ENCODE measurements around the gene OSBPL2. TPM values are rescaled to one million over a fixed set of nuclear protein-coding genes. Genes with fewer than 3 reads are reported as not detected.

OSBPL2 gene
- total RNA-seq, 1 experiment from 2014 or later: 20.1 TPM

- DNase-seq (ENCODE audit: low spot score): no peak
Observed at GRCh38 chr20:62206388-62206775, 31.9 kb upstream of the OSBPL2 start.

DNA sequence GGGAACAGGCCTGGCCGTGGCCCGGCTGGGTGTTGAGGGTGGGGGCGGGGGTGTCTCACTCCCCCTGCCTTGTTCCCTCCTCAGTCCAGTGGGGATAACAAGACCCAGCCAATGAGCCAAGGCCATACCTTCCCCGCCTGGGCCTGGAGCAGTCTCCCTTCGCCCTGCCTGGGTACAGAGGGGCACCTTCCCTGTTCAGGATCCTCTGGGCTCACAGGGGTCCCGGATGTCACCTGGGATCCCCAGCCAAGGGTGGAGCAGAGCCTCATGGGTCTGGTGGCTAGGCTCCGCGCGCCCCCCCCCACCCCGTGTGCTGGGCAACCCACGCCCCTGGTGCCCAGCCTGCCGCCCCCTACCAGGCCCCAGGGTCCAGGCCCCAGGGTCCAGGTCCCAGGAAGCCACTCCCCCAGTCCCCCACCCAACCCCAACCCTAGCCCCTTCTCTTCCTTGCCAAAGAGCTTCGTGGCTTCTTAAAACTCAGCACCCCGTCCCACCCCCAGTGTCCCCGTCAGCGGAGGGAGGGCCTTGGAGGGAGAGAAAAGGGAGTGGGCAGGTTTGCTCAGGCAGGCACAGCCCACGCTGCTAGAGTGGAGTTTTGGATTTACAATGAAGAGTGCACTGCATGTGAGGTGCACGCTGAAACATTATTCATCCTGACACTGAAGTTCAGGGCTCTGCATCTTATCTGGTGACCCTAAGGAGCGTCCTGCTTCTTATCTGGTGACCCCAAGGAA is 30.1 kb upstream of the OSBPL2 start:
- no peak for DNase-seq (ENCODE audit: low spot score)

- DNase-seq (ENCODE audit: low spot score): no peak
Observed at GRCh38 chr20:62208795-62209755, 29.2 kb upstream of the OSBPL2 start.

DNA sequence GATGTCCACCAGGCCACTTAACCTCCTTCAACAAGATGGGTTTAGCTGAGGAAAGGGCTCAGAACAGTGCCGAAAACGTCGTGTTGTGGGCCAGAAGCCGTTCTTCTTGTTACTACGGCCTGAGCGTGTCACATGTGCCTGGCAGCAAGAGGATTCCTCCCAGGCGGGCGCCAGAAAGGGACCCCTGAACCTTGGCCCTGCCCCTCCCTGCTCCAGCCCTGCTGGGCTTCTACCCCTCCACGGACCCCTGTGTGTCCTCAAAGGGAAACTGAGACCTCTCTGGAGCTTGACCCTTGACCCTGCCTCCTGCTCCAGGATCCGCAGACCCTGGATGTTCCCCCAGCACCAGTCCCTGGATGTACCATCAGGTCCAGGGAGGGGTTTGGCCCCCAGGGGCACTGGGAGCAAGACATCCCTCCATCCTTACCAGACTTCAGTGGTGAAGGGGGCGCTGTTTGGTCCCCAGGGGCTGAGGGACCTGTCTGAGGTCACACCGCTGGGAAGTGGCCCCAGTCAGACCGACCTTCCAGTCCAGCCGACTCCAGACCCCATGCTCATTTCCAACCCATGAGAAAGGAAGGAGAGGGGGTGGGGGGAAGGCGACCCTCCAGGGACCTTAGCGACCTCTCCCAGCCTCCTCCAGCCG is 28.3 kb upstream of the OSBPL2 start:
- no peak for DNase-seq (ENCODE audit: low spot score)

DNA sequence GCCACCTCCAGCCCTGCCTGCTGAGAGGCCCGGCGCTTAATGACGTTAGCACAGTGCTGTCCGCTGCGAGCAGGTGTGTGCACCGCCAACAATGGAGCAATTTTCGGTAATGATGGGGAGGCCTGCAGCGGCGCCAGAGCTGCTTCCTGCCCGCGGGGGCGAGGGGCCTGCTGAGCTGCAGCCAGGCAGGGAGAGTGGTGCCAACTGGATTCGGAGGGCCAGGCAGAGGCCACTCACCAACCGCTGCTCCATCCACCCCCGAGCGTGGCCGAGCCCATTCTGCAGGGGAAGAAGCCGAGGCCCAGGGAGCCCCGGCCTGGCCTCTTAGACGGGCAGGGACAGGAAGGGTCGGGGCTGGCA is 27.8 kb upstream of the OSBPL2 start:
- DNase-seq (ENCODE audit: low spot score): no peak

GRCh38 chr20:62211216-62211615 is 27.1 kb upstream of the OSBPL2 start:
- no peak for DNase-seq (ENCODE audit: low spot score)

DNA sequence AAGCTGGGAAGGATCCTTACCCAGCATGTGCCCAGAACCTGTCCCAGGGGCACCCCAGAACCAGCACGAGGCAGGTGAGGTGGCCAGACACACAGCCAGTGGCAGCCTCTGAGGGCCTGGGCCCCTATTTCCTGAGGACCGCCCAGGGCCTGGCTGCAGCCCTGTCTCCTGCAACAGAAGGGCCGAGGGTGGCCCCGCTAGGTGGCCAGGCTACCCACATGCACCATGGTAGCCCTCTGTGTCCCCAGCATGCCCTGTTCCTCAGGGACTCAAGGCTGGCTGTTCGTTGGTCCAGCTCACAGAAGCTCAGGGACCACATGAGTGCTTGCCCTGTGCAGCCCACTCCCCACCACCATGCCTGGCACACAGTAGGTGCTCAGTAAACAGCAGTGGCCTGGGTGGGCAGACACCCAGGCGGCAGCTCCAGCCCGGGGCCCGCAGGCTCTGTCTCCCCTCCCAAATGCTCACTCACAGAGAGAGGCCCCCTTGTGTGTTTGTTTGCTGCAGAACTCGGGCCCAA is 26.5 kb upstream of the OSBPL2 start:
- no peak for DNase-seq (ENCODE audit: low spot score)

DNA sequence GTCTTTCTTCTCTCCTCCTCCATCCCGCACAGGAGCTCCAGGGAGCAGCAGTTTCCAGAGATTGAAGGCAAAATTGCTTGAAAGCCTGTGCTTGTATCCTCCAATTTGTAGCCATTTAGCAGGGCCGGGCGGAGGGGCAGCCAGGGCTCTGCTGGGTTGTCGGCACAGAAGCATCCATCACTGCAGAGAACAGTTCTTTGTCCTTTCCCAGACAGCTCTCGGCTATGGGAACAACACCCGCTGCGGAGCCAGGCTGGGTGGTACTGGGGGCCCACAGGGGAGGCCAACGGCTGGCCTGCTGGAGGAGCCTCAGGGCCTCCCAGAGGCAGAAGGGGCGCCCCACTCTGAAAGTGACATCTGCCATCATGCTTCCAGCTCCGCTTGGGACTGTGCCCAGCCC is 26.0 kb upstream of the OSBPL2 start:
- no peak for DNase-seq (ENCODE audit: low spot score)

DNA sequence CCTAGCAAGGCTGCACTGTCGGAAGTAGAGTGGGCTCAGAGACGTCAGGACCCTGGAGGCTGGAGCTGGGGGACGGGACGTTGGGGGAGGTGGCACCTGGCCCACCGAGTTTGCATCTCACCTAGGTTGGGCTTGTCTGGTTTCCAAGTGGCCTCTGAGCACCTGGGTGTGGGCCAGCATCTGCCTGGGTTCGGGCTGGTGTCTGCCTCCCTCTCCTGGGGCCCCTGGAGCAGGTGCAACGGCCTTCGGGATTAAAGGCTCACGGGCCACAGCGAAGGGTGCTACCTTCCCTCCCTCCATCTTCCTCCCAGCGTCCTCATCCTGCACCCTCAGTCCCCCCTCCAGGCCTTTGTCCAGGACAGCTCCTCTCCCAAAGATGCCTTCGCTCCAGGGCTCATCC is 24.3 kb upstream of the OSBPL2 start:
- DNase-seq (ENCODE audit: low spot score): no peak

DNA sequence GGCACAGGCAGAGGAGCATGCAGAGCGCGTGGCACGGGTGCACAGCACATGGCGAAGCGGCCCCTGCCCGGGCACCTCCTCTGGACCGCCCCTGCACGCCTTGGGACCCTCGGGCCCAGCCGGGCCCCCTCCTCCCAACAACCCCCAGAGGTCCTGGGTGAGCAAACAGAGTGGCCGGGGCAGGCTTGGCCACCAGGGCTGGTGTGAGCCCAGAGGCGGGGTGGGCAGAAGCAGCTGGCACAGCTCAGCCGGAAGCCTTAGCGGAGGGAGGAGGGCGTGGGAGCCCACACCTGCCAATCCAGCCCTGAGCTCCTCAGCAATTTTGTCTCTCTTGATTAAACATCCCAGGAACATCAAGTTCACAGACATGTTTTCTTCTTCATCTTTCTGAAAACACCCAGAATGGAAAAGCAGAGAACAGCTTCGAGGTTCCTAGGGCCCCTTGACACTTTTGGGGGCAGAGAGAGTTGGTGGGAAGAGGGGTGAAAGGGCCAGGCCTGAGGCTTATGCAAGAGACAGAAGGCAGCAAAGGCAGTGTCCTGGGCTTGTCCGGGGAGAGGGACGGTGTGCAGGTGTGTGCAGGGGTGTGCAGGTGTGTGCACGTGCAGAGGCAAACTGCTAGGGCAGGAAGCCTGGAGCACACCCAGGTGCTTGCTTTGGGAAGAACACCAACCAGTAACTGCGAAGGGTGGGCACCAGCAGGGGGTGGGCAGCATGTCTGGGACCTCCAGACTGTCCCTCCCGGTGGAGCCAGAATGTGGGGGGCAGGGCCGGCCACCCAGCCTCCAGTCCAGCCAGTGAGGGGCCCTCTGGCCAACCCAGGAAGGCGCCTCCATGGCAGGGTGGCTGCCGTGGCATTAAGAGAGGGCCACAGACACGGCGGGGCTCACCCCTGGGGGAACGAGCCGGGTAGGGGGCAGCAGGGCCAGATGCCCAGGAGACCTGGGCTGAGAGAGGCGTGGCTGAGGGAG is 23.0 kb upstream of the OSBPL2 start:
- no peak for DNase-seq (ENCODE audit: low spot score)

DNA sequence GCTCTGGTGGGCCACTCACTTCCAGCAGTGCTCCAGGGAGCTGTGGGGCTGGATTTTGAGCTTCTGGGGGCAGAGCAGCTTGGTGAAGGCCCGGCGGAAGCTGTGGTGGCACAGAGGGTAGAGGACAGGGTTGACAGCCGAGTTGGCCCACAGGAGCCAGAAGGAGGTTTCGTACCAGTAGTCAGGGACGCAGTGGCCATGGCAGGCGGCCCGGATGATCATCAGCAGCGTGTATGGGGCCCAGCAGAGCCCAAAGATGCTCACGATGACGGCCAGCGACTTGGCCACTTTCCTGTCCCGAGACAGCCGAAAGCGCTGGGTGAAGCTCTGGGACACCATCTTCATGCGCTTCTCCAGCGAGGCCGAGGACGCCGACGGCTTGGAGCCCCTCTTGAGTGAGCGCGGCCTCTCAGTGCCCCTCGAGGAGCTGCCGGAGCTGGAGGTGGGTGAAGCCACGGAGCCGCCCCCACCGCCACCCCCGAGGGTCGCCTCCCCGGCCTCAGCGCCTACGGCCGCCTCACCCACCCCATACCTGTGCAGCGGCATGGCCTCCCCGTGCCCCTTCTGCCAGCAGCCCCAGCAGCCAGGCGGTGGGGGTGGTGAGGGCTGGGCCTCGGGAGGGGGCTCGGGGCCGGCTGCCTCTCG is 22.2 kb upstream of the OSBPL2 start:
- no peak for DNase-seq (ENCODE audit: low spot score)

DNA sequence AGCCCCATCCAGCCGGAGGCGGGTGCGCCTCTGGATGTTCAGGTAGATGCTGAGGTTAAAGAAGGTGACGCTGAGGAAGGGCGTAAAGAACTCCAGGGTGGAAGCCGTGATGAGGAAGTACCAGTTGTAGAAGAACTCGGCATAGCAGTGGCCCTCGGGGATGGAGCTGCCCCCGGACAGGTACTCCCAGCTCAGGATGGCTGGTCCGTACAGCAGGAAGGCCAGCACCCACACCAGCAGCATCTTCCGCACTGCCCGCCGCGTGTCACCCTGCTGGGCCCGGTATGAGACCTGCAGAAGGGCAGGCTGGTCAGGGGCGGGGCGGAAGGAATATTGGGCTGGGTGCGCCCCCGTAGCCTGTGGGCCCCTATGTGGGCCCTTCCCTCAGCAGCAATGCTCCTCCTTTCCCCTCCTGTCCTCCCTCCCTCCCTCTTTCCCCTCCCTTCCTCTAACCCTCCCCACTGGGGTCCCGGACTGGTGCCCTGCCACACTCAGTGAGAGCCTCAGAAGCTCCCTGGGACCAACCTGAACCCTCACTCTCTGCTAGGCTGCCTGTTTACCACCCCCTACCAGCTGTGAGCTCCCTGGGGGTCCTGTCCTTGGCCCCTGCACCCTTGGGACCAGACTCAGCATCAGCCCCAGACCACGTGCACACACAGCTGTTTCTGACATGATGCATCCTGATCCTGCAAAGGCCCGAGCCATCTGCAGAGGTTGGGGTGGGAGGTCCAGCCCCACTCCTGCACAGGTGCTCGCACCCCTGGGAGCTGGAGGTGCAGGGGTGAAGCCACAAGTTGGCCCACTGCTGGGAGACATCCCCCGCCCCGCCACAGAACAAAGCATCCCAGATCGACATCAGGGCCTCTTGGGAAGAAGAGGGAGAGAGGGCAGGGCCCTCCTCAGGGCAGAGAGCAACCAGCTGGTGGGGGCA is 21.4 kb upstream of the OSBPL2 start:
- no peak for DNase-seq (ENCODE audit: low spot score)

DNA sequence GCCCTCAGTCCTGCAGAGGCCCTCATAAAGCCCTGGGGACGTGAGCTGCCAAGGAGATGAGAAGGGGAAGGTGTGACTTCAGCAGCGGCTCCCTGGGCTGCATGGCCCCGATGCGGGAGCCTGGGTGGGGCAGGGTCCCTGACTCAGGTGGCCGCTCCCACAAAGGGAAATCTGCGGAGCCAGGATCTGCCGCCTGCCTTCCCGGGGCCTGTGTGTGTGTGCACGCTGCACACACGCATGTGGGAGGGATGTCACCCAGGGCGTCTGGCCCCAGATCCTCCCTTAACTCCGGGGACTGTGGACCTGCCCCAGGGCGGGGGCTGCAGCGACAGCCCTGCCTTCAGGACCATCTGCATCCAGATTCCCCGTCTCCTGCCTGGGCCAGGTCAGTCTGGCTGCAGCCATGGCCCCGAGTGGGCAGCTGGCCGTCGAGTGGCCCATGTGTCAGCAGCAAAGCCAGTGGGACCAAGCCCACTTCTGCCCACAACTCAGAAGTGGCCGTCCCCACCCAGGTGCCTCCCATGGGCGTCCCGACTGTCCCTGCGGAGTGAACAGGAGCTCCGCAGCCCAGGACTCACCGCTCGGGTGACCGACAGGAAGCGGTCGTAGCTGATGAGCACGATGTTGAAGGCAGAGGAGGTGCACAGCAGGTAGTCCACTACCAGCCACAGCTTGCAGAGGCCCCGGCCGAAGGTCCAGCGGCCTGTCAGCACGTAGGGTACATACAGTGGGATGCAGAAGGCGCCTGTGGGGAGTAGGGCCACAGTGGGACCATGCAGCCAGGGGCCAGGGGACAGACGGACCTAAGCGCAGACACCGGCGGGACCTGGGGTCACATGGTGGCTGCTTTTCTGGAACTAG is 20.2 kb upstream of the OSBPL2 start:
- no peak for DNase-seq (ENCODE audit: low spot score)

DNA sequence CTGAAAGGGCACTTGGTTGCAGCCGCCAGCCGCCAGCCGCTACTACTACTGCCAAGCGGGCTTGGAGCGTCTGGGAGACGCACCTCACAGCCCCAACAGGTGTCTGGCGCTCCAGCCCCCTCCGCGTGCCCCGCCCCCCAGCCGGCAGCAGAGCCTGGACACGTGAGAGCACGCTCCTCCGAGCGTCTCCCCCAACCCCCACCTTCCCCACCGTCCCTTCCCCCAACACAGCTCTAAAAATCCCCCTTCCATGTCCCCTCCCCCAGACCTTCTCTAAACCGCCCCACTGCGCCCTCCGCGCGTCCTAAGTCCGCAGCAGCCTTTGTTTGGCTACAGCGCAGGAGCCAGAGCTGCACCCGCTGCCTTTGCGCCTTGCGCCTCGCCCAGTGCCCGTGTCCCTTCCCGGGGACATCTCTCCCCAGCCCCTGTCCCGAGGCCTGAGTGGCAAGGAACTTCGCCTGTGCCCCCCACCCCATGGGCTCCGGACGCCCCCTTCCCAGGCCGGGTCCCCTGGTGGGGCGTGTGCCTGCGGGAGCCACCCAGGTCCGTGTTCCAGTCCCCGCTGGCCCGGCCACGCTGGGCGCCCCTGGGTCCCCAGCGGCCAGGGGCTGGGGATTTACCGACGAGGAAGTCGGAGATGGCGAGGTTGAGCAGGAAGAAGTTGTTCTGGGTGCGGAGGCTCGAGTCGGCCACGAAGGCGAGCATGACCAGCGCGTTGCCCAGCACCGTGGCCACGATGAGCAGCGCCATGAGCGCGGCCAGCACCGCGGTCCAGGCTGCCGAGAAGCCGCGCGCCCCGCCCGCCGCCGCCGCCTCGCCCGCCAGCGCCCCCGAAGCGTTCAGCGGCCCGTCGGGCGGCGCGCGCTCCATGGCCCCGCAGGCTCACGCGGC is 19.0 kb upstream of the OSBPL2 start:
- DNase-seq (ENCODE audit: low spot score): no peak

GRCh38 chr20:62219992-62220665 is 18.2 kb upstream of the OSBPL2 start, which contains the start of gene HRH3:
TSS of gene HRH3 (minus strand) at chr20:62220278. CDS start at chr20:62219970, 308 bp downstream.
- DNase-seq (ENCODE audit: low spot score): no peak

GRCh38 chr20:62220666-62221568 is 17.4 kb upstream of the OSBPL2 start:
- no peak for DNase-seq (ENCODE audit: low spot score)
